Cardiac muscle cell (in vitro differentiated cells and primary cell): Measurements from ENCODE around the gene ARMH3. TPM values are rescaled to one million over a fixed set of nuclear protein-coding genes. Genes with fewer than 3 reads are reported as not detected.

Source experiments
- DNase-seq, 2 donors: peaks; one replicate each; pipeline versions ENCODE4 v3.0.0 to v3.0.0-alpha.2; 2010 to 2017; ENCODE audit warnings: low read depth in 1 of 2, low spot score in 1 of 2
- H3K27ac ChIP-seq: fragments of 200-600 bp; sonication (generic); 2 replicates; pipeline ENCODE4 v1.5.1; 2016
- H3K27me3 ChIP-seq: fragments of 200-600 bp; sonication (generic); 2 replicates; pipeline ENCODE4 v1.6.0; 2016; ENCODE audit warnings: control low read depth
- H3K36me3 ChIP-seq: fragments of 200-600 bp; sonication (generic); 2 replicates; pipeline ENCODE4 v1.5.1; 2016; ENCODE audit warnings: control low read depth
- H3K4me1 ChIP-seq: fragments of 200-600 bp; sonication (generic); 2 replicates; pipeline ENCODE4 v1.8.1; 2017; ENCODE audit warnings: low read depth, mild to moderate bottlenecking, mixed run types
- H3K4me3 ChIP-seq: fragments of 200-600 bp; sonication (generic); 2 replicates; pipeline ENCODE4 v1.5.1; 2016; ENCODE audit warnings: mild to moderate bottlenecking
- H3K9me3 ChIP-seq: fragments of 200-600 bp; sonication (generic); 2 replicates; pipeline ENCODE4 v1.5.1; 2017; ENCODE audit warnings: low read depth, mild to moderate bottlenecking, control low read depth
- polyA plus RNA-seq: library from polyadenylated mRNA; unstranded; fragments of >200 nt; fragmentation: Nextera tagmentation; extraction: Ambion mirVana; gene quantifications from 2 replicates; pipeline ENCODE4 v1.2.1, GENCODE V29; 2016
- total RNA-seq: library from RNA; depleted of rRNA; stranded (reverse); fragments of >200 nt; gene quantifications from 2 replicates; pipeline ENCODE4 v1.2.3, GENCODE V29; 2016
- TF ChIP-seq, protein P1 (sequence below): IDR thresholded peaks from 2 replicates; pipeline ENCODE4 v1.5.1; 2012; ENCODE audit warnings: low read depth, mild to moderate bottlenecking, low read length

Gene ARMH3
- total and polyA plus RNA-seq, 2 experiments from 2014 or later, result 5.0 to 17.2 TPM

GRCh38 chr10:102020938-102021337 is 35.0 kb downstream of the ARMH3 start:
- peaks cover 8% of the 10 kb centered on the region for H3K36me3 ChIP-seq
- H3K27me3 ChIP-seq, result no peaks in the 10 kb centered on the region
- no peaks in the 10 kb centered on the region for H3K4me1 ChIP-seq
- H3K4me3 ChIP-seq, result no peak overlapping the region
- no peak for DNase-seq
- no peaks in the 10 kb centered on the region for H3K9me3 ChIP-seq
- TF ChIP-seq, protein P1, sequence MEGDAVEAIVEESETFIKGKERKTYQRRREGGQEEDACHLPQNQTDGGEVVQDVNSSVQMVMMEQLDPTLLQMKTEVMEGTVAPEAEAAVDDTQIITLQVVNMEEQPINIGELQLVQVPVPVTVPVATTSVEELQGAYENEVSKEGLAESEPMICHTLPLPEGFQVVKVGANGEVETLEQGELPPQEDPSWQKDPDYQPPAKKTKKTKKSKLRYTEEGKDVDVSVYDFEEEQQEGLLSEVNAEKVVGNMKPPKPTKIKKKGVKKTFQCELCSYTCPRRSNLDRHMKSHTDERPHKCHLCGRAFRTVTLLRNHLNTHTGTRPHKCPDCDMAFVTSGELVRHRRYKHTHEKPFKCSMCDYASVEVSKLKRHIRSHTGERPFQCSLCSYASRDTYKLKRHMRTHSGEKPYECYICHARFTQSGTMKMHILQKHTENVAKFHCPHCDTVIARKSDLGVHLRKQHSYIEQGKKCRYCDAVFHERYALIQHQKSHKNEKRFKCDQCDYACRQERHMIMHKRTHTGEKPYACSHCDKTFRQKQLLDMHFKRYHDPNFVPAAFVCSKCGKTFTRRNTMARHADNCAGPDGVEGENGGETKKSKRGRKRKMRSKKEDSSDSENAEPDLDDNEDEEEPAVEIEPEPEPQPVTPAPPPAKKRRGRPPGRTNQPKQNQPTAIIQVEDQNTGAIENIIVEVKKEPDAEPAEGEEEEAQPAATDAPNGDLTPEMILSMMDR, result no peak
- H3K27ac ChIP-seq, result no peak overlapping the region

DNA sequence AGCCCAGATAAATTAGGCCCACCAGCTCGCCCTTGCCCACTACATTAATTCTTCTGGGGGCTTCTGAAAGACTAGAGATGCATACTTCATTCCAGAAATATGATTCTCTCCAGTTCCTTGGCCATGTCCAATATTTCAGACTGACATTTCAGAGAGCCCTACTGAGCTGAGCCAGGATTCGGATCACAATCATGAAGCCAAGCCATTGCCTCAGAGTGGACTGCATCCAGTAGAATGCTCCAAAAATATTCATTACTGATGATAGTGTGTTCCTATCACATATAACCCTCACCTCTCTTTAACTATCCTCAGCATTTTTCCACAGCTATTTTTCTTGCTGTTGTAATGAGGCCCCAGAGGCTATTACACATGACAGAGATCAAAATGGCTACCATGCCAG is 38.7 kb downstream of the ARMH3 start:
- H3K4me3 ChIP-seq, result no peak overlapping the region
- H3K9me3 ChIP-seq, result no peaks in the 10 kb centered on the region
- no peaks in the 10 kb centered on the region for H3K4me1 ChIP-seq
- DNase-seq, result no peak
- no peak overlapping the region for H3K27ac ChIP-seq
- H3K27me3 ChIP-seq, result no peaks in the 10 kb centered on the region
- no peaks in the 10 kb centered on the region for H3K36me3 ChIP-seq
- TF ChIP-seq, protein P1, result no peak

- no peaks in the 10 kb centered on the region for H3K4me1 ChIP-seq
- H3K36me3 ChIP-seq, result no peaks in the 10 kb centered on the region
- no peaks in the 10 kb centered on the region for H3K27me3 ChIP-seq
- DNase-seq, result no peak
- H3K9me3 ChIP-seq, result no peaks in the 10 kb centered on the region
- no peak overlapping the region for H3K27ac ChIP-seq
- TF ChIP-seq, protein P1, result no peak
- H3K4me3 ChIP-seq, result no peak overlapping the region
Observed at GRCh38 chr10:102016416-102016815, 39.6 kb downstream of the ARMH3 start.

- H3K27ac ChIP-seq, result no peak overlapping the region
- peaks cover 5% of the 10 kb centered on the region for H3K4me1 ChIP-seq
- TF ChIP-seq, protein P1, result no peak
- H3K36me3 ChIP-seq, result peaks cover 3% of the 10 kb centered on the region
- H3K4me3 ChIP-seq, result no peak overlapping the region
- H3K9me3 ChIP-seq, result no peaks in the 10 kb centered on the region
- DNase-seq, result no peak
- H3K27me3 ChIP-seq, result no peaks in the 10 kb centered on the region
Observed at GRCh38 chr10:102010961-102011360, 45.0 kb downstream of the ARMH3 start.

DNA sequence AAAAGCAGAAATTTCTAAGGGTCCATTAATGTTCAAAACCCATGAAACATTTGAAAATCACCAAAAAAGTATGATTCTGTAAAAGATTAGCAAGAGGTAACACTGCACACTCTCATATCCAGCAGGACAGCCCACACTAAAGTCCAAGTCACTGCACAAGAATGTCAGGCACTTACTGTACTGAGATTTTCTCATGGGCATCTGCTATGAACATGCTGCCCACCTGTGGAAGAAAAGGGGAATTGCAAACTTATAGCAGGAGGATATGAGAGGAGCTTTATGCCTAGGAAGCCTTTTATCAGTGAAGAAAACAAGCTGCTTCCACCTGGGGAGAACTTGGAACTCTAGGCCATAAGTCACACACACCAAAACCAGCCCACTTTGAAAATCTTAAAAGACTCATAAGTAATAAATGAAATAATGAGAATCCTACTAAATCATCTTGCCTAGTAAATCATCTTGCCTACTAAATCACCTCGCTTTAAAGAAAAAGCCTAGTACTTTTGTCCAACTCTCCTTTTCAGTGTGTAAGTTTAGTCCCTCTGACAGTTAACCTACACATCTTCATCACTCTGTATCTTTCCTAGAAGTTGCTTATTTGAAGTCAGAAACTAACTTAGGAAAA is 46.1 kb downstream of the ARMH3 start:
- TF ChIP-seq, protein P1, result peak; percentile 99
- no peak overlapping the region for H3K4me3 ChIP-seq
- H3K9me3 ChIP-seq, result no peaks in the 10 kb centered on the region
- DNase-seq, result peak; percentile 82 to 92
- peaks cover 7% of the 10 kb centered on the region for H3K36me3 ChIP-seq
- no peak overlapping the region for H3K27ac ChIP-seq
- no peaks in the 10 kb centered on the region for H3K27me3 ChIP-seq
- peaks cover 5% of the 10 kb centered on the region for H3K4me1 ChIP-seq
